Mesothelial cell of epicardium (in vitro differentiated cells): ENCODE measurements around the gene CCDC158. TPM values are rescaled to one million over a fixed set of nuclear protein-coding genes. Genes with fewer than 3 reads are reported as not detected.

ENCODE experiments used
- DNase-seq, 2 experiments: peaks; one replicate each; pipeline ENCODE4 v3.0.0; 2021; ENCODE audit warnings: low spot score in 2 of 2; ENCODE audit not compliant: unreplicated experiment in 2 of 2
- H3K27ac Mint-ChIP-seq: 2 replicates; pipeline ENCODE4 v1.8.0; 2021; ENCODE audit warnings: mixed read lengths
- H3K27me3 Mint-ChIP-seq: 2 replicates; pipeline ENCODE4 v1.8.0; 2021; ENCODE audit warnings: low read depth, mixed read lengths
- H3K36me3 Mint-ChIP-seq: 2 replicates; pipeline ENCODE4 v1.8.0; 2021; ENCODE audit warnings: mixed read lengths
- H3K4me1 Mint-ChIP-seq: 2 replicates; pipeline ENCODE4 v1.8.0; 2021; ENCODE audit warnings: mixed read lengths
- H3K4me3 Mint-ChIP-seq: 2 replicates; pipeline ENCODE4 v1.8.0; 2021; ENCODE audit warnings: mild to moderate bottlenecking, moderate library complexity, mixed read lengths
- H3K9me3 Mint-ChIP-seq: 2 replicates; pipeline ENCODE4 v1.8.0; 2021; ENCODE audit warnings: mixed read lengths
- CTCF ChIP-seq: fragments of 200-600 bp; sonication (generic); IDR thresholded peaks from one replicate; pipeline ENCODE4 v1.5.0; 2021; ENCODE audit warnings: antibody characterized with exemption; ENCODE audit not compliant: unreplicated experiment
- total RNA-seq: library from RNA; stranded (reverse); gene quantifications from 3 replicates; pipeline ENCODE4 v1.2.1, GENCODE V29; 2021

The CCDC158 gene
- total RNA-seq, 1 donor from 2014 or later = not detected

- H3K27ac Mint-ChIP-seq = no peak overlapping the region
- no peaks in the 10 kb centered on the region for H3K9me3 Mint-ChIP-seq
- H3K4me1 Mint-ChIP-seq = peaks cover 2% of the 10 kb centered on the region
- no peaks in the 10 kb centered on the region for H3K27me3 Mint-ChIP-seq
- no peaks in the 10 kb centered on the region for H3K36me3 Mint-ChIP-seq
- no peak for DNase-seq
- TF ChIP-seq CTCF = no peak
- H3K4me3 Mint-ChIP-seq = no peak overlapping the region
These were observed 144.1 kb downstream of the CCDC158 start for GRCh38 chr4:76276813-76277212.

- Mint-ChIP-seq H3K27ac (no peak overlapping the region), H3K36me3 (no peaks in the 10 kb centered on the region), H3K4me3 (no peak overlapping the region), H3K9me3 (no peaks in the 10 kb centered on the region), H3K27me3 (peaks cover 2% of the 10 kb centered on the region), H3K4me1 (no peaks in the 10 kb centered on the region)
- DNase-seq = no peak
- no peak for TF ChIP-seq CTCF
These were observed 145.3 kb downstream of the CCDC158 start for GRCh38 chr4:76275486-76276124.

GRCh38 chr4:76272999-76273398 lies 147.9 kb downstream of the CCDC158 start:
- Mint-ChIP-seq H3K4me3 (no peak overlapping the region), H3K27ac (no peak overlapping the region), H3K4me1 (no peaks in the 10 kb centered on the region), H3K27me3 (peaks cover 2% of the 10 kb centered on the region), H3K36me3 (no peaks in the 10 kb centered on the region), H3K9me3 (no peaks in the 10 kb centered on the region)
- TF ChIP-seq CTCF = no peak
- DNase-seq = no peak

- Mint-ChIP-seq H3K27me3 (peaks cover 2% of the 10 kb centered on the region), H3K9me3 (no peaks in the 10 kb centered on the region), H3K27ac (no peak overlapping the region), H3K4me1 (no peaks in the 10 kb centered on the region), H3K4me3 (no peak overlapping the region), H3K36me3 (no peaks in the 10 kb centered on the region)
- TF ChIP-seq CTCF = no peak
- no peak for DNase-seq
These were observed 148.4 kb downstream of the CCDC158 start for GRCh38 chr4:76272582-76272981.

GRCh38 chr4:76272073-76272472 lies 148.9 kb downstream of the CCDC158 start:
- H3K36me3 Mint-ChIP-seq = no peaks in the 10 kb centered on the region
- DNase-seq = no peak
- TF ChIP-seq CTCF = no peak
- no peak overlapping the region for H3K4me3 Mint-ChIP-seq
- peaks cover 2% of the 10 kb centered on the region for H3K27me3 Mint-ChIP-seq
- H3K4me1 Mint-ChIP-seq = no peaks in the 10 kb centered on the region
- no peaks in the 10 kb centered on the region for H3K9me3 Mint-ChIP-seq
- H3K27ac Mint-ChIP-seq = no peak overlapping the region

- Mint-ChIP-seq H3K4me1 (no peaks in the 10 kb centered on the region), H3K27ac (no peak overlapping the region), H3K4me3 (no peak overlapping the region), H3K36me3 (no peaks in the 10 kb centered on the region), H3K9me3 (no peaks in the 10 kb centered on the region), H3K27me3 (peaks cover 2% of the 10 kb centered on the region)
- no peak for TF ChIP-seq CTCF
- DNase-seq = no peak
These were observed 149.7 kb downstream of the CCDC158 start for GRCh38 chr4:76271248-76271647.
